ENCODE results near the gene PNMT.

DNA sequence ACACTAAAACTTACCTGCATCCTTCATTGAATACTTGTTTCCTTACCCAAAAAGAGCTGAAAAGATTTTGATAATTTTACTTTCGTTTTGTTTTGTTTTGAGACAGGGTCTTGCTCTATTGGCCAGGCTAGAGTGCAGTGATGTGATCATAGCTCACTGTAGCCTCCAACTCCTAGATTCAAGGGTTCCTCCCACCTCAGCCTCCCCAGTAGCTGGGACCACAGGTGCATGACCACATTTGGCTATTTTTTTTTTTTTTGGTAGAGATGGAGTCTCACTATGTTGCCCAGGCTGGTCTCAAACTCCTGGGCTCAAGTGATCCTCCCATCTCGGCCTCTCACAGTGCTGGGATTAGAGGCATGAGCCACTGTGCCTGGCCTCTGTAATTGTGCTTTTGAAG lies 13.1 kb upstream of the PNMT start:
- TF ChIP-seq, protein P1, sequence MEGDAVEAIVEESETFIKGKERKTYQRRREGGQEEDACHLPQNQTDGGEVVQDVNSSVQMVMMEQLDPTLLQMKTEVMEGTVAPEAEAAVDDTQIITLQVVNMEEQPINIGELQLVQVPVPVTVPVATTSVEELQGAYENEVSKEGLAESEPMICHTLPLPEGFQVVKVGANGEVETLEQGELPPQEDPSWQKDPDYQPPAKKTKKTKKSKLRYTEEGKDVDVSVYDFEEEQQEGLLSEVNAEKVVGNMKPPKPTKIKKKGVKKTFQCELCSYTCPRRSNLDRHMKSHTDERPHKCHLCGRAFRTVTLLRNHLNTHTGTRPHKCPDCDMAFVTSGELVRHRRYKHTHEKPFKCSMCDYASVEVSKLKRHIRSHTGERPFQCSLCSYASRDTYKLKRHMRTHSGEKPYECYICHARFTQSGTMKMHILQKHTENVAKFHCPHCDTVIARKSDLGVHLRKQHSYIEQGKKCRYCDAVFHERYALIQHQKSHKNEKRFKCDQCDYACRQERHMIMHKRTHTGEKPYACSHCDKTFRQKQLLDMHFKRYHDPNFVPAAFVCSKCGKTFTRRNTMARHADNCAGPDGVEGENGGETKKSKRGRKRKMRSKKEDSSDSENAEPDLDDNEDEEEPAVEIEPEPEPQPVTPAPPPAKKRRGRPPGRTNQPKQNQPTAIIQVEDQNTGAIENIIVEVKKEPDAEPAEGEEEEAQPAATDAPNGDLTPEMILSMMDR (IDR thresholded peaks at IDR 0.05), result no peak
- TF ChIP-seq POLR2AphosphoS5 (IDR thresholded peaks at IDR 0.05), result no peak
- TF ChIP-seq POLR2A (IDR thresholded peaks at IDR 0.05), result no peak
- TF ChIP-seq EP300 (IDR thresholded peaks at IDR 0.05), result no peak

Data from stomach (tissue), 4 donors.